GM21529 (cell line): ENCODE measurements around the gene CDC42EP4.
"Not testable (repeated sequence)": the region's sequence is repeated elsewhere in the genome, so short reads cannot be mapped to it uniquely, and the experiment has no call there.

ENCODE experiments used
- ATAC-seq: cut with Tn5 transposase; IDR thresholded peaks from one replicate; pipeline ENCODE4 v1.9.1; 2021; ENCODE audit not compliant: unreplicated experiment

Gene CDC42EP4

DNA sequence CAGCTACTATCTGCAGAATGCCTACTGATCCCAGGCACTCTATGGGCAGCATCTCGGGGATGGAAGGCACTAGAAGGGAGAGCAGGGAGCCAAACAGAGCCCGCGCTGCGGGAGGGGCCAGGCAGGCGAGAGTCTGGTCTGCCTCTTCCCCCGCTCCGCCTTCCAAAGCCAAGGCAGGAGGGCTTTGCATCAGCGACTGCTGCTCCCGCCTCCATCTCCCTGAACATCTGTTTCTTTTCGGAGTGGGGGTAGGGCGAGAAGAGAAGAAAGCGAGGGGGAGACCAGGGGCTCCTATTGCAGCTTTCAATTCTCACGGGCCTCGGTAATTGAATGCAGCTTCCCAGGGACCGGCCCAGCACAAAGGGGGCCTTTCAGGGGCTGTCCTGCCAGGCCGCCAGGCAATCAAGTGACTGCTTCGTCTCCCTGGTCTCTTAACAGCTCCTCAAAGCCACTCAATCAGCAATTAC lies 31.4 kb upstream of the CDC42EP4 start:
- ATAC-seq = no peak

DNA sequence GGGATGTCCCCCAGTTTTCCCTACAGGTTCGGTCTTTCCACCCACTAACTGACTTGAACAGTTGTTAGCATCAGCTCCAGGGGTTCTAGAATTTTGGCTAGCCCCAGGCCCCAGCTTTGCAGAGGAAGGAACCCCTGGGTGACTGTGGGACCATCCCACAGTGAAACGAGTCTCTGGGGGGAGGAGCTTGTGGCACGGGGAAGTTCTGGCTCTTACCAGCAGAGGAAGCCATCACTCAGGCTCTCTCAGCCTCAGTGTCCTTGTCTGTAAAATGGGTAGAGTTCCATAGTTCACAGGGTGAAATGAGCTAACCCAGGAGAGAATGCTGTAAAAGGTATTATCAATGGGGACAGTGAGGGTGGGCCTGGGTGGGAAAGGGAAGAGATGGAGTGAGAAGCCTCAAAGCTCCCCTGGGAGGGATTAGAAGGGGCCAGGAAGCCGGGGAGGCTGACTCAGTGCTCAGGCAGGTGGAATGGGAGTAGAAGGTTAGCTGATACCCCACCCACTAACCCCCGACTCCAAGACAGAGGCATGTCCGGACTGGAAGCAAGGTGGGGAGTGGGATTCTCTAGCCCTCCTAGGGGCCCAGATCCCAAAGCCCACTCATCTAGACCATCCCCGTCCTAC lies 30.9 kb upstream of the CDC42EP4 start:
- ATAC-seq = no peak

DNA sequence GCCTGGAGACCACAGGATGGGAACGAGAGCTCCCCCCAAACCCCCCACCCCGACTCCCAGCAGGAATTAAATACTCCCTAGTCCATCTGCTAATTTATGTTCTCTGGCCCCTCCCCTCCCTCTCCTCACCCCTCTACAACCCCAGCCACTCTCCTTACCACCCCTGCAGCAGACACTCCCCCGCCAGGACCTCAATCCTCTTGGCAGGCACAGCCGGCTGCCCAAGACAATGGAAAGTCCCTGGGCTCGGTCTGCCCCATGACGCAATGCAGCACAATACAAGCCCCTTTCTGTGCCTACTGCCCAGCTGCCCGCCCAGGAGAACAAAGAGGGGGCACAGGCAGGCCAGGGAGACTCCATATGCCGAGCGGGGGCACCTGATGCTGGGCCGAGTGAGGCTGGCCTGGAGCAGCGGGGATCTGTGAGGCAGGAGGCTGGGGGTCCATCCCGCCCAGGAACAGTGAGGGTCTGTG lies 30.3 kb upstream of the CDC42EP4 start:
- no peak for ATAC-seq

DNA sequence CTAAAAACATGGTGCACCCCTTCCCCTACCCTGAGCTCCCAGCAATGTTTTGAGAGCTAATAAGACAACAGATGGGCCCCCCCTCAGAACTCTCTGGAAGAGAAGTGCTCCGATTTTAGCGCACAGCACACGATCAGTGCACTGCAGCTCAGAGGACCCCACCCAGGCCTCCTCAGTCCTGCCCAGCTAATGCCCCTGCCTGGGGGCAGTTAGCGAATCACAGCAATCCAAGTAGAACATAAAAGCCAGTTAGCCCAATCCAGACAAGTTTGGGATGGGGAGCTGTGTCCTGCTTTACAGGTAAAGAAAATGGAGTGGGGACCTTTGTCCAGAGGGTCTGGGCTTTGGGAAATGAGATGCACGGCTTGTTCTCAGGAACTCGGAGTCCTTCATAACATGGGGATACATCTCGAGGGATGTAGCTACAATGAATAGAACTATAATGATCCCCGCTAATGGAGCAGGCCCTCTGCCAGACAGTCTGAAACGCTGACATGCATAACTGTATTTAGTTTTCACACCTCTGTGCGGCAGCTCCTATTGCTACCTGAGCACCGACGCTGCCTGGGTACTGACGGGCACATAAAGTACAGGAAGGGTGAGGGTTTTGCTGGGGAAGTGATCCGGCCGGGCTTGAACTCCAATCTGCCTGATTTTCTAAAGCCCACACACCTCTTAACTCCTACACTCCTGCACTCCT lies 29.7 kb upstream of the CDC42EP4 start:
- ATAC-seq = no peak

DNA sequence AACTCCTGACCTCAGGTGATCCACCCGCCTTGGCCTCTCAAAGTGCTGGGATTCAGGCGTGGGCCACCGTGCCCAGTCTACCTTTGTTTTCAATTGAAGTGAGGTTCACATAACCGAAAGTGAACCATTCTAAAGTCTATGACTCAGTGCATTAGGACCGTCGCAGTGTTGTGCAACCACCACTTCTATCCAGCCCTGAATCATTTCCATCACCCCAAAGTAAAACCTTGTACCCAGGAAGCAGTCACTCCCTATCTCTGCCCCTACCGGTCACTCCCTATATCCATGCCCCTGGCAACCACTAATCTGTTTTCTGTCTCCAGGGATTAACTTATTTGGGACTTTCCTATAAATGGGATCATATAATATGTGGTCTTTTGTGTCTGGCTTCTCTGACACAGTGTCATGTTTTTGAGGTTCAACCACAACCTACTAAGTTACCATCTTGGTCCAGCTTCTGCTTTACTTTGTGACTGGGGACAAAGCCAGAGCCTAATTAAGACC lies 28.3 kb upstream of the CDC42EP4 start:
- no peak for ATAC-seq

DNA sequence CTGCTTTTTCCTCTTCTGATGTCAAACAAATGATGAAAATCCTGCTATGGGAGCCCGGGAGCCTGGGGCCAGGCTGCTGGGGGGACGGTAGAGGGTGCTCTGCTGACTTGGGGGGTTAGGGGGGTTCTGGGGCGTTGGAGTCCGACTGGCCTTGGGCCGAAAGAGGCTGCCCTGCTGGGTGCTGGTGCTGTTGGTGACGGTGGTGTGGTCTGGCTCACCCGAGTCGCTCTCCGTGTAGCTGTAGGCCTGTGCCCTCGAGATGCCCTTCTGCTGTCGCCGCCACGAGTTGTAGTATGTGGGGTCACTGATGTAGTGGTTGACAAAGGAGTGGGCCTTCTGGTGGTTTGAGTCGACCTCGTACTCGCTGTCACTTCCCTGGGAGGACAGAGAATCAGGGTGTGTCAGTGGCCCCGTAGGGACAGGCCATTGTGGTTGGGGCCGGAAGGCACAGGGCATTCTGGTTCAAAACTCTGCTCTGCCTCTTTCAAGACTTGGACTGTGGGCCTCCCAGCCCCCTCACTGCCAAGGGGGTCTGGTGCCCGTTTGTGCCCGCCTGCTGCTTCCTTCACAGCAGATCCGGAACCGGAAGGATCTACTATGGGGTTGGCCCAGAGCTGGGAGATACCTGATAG lies 26.9 kb upstream of the CDC42EP4 start:
- no peak for ATAC-seq

DNA sequence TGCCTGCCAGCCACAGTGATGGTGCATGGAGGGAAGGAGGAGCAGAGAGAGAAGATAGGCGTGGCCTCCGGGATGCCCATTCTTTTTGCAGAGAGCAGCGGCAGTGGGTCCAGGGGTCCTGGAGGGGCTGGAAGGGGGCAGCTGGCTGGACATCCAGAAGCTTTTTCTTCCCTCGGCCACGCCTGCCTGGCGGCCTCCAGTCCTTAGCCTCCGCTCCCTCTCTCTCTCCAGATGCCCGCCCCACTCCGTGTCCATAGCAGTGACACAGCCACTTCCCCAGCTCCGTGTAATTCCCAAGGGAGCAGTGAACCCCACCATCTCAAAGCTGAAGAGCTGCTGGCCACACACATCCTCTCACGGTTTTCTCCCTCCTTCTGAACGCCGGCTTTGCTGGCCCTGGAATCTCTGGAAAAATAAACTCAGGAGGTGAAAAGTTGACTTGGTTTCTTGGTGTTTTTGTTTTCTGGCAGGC lies 26.3 kb upstream of the CDC42EP4 start:
- no peak for ATAC-seq

DNA sequence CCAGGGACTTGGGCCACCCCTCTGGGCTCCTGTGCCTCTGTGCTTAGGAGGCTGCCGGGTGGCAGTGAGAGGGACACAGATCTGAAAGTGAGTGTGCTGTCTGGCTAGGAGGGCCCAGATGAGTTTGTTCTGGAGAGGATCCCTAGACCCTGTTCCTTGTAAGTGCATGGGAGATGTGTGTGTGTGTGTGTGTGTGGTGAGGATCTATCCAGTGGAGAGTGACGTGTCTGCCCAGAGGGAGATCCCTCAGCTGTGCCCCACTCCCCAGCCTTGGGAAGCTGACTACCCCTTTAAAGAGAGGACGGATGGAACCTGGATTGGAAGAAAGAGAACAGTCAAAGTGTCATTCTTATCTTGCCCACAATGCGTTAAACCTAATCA lies 25.5 kb upstream of the CDC42EP4 start:
- ATAC-seq = no peak

DNA sequence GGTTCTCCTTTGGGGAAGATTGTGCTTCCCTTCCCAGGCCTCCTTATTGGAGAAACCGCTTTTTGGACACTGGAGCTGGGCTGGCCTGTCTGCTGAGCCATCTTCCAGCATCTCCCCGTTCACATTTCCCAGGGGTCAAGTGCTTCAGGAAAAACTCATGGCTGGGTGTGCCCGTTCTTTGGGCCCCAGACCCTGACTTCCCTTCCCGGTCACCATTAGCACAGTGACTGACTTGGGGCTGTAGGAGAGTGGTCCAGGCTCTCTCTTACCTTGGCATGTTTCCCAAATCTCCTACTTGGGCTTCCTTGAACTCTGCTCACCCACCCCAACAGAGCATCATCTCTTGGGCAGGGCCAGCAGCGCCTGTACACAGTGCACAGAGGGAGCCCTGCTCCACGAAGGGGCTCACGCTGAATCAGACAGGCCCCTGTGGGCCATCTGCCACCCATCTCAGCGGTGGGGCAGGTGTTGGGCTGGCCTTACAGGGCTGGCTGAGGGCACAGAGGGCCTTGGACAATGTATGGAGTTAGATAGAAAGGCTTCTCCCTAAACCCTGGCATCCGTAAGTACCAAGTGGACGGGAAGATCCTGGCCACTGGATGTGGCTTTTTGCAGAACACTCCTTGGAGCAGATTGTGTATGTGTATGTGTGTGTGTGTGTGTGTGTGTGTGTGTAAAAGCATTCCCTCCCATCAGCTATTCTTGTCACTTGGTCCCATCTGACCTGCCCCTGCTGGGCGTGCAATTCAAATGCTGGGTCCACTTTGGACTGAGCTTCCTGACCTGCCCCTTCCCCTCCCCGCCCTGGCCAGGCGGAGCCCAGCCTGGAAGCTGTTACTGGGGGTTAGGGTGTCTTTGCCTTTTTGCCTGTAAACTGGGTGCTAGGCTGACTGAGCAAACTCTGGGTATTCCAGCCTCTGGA lies 24.9 kb upstream of the CDC42EP4 start:
- no peak for ATAC-seq

DNA sequence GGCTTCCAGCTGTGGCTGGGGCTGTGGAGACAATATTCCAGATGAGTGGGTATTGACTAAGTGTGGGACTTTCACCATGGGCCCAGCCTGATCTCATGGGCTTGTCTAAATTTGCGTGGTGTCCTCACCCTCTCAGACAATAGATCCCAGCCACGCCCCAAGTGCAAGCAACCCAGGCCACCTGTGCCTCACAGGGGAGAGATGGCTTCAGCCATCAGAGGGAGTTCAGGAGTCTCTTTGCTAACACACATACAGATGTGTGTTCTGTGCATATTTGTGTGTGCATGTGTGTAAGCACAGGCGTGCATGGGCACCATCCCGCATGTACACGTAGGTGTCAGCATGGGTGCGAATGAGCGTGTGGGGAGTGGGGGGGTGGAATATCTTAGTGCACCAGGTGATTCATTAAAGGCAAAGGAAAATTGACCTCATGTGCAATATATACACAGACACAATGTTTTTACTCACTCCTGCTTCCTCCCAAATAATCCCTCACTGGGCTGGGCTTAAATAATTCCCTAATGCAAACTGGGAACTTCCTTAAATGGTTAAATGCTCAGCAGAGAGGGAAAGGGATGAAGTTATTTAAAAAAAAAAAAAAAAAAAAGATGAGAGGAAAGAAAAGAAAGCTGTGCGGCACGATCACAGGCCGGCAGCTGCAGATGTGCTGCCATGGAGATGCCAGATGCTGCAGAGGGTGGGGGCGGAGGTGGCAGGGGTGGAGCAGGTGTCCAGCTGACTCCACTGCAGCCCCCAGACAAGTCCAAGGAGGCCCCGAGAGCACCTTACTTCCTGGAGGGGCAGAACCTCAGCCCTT lies 24.0 kb upstream of the CDC42EP4 start:
- ATAC-seq = no peak

DNA sequence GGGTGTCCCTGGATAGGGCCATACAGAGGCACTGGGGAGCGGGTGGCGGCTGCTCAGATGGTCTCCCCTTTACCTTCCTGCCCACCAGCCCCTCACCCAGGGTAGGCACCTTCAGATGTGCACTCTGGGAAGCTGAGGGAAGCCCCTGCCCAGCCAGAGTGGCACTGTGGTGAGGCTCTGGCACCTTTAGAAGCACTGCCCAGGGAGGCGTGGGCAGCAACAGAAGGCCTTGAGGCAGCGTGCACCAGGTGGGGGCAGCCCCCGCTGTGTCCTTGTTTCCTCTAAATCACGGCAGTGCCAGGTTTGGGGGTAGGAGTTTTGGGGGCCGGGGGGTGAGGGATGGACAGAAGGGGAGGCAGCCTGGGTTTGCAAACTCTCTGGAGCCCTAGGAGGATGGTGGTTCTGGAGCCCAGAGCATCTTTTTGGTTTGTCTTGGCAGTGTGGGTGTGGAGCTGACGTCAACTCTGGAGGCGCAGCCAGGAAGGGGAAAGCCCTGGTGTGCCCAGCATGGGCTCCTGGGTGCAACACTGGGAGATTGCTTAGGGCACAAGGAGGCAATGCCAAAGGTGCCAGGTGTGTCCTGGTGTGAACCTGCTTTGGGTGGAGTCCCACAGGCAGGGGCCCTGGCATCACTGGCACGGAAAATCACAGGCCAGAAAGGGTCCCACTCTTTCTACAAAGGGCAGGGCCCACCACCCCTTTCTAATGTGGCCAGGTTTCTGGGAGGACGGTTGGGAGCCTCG lies 23.1 kb upstream of the CDC42EP4 start:
- no peak for ATAC-seq

DNA sequence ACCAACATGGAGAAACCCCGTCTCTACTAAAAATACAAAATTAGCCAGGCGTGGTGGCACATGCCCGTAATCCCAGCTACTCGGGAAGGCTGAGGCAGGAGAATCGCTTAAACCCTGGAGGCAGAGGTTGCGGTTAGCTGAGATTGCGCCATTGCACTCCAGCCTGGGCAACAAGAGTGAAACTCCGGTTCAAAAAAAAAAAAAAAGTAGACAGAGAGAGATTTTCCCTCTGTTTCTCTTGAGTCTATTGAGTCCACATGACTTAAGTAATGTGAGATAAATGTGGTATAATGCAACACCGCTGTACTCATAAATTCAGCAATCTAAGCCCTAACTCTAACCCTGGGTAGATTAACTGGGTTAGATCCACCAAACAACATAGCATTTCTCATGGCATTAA lies 21.6 kb upstream of the CDC42EP4 start:
- ATAC-seq = not testable (repeated sequence)

DNA sequence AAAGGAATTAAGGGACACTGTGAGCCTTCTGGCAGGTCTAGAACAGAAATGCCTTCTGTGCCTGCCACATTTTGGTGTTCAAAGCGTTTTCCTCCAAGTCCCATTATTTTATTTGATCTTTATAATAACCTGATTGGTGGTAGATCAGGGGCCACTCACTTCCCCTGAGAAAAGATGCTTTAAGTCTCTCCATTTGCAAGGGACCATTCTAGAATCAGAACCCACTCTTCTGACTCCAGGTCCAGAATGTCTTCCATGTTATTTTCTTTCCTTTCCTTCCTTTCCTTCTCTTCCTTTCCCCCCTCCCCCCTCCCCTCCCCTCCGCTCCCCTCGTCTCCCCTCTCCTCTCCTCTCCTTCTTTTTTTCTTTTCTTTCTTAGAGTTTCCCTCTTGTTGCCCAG lies 19.3 kb upstream of the CDC42EP4 start:
- no peak for ATAC-seq

DNA sequence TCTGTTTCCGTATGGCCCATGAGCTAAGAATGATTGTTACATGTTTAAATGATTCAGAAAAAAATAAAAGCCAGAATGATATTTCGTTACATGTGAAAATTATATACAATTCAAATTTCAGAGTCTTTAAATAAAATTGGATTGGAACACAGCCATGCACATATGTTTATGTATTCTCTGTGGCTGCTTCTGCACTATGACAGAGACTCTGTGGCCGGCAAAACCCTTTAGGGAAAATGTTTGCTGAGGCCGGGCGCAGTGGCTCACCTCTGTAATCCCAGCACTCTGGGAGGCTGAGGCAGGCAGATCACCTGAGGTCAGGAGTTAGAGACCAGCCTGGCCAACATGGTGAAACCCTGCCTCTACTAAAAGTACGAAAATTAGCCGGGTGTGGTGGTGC lies 15.9 kb upstream of the CDC42EP4 start:
- no peak for ATAC-seq

DNA sequence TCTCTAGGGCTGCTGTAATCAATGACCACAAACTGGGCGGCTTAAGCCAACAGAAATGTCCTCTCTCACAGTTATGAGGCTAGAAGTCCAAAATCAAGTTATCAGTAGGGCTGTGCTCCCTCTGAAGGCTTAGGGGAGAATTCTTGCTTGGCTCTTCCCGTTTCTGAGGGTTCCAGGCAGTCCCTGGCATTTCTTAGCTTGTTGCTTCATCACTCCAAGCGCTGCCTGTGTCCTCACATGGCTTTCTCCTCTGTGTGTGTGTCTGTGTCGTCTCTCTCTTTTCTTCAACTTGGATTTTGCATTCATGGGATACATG lies 13.7 kb upstream of the CDC42EP4 start:
- no peak for ATAC-seq

DNA sequence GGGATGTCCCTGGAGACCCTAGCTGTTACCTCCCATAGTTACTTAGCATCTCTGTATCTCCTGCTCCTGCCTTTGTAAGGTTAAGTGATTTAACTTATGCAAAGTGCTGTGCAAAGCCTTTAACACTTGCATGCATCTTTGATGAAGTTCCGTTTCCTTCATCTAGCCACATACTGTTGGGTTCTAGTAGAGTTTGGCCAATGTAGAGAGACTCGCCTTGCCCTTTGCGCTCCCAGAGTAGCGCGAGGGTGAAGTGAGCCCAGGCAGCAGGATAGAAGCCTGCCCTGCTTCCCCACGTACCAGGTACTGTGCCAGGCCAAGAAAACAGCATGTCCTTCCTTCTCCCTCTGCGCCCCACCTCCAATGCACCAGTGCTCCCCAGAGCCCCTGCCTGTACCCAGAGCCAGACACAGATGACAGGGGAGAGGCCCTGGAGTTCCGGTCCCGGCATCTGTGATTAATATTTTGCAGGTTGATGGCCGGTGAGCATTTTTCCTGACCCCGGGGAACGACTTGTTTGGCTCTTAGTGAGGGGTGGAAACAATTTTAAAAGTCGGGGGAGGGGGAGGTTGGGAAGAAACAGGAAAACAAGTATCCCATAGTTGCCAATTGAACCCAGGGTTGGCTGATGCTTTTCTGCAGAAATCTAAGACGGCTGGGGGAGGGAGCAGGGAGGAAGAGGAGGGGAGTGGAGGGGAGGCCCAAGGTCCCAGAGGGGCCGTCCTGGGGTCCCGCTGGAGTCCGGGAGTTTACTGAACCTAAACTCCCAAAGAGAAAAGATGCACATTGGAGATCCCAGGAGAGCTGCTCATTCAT lies 13.1 kb upstream of the CDC42EP4 start:
- ATAC-seq = no peak

DNA sequence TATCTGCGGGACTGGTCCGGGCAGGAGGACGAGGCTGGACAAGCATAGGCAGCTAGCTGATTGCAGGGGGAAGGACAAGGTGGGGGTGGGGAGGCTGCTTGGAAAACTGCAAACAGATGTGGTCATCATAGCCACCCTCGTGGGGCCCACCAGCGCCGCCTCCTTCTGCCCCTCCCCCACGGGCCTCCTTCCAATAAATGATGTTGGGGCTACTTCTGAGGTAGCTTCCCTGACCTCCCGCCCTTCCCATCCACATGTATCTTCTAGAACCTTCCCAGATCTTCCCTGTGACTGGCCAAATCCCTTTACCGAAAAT lies 12.3 kb upstream of the CDC42EP4 start:
- no peak for ATAC-seq

DNA sequence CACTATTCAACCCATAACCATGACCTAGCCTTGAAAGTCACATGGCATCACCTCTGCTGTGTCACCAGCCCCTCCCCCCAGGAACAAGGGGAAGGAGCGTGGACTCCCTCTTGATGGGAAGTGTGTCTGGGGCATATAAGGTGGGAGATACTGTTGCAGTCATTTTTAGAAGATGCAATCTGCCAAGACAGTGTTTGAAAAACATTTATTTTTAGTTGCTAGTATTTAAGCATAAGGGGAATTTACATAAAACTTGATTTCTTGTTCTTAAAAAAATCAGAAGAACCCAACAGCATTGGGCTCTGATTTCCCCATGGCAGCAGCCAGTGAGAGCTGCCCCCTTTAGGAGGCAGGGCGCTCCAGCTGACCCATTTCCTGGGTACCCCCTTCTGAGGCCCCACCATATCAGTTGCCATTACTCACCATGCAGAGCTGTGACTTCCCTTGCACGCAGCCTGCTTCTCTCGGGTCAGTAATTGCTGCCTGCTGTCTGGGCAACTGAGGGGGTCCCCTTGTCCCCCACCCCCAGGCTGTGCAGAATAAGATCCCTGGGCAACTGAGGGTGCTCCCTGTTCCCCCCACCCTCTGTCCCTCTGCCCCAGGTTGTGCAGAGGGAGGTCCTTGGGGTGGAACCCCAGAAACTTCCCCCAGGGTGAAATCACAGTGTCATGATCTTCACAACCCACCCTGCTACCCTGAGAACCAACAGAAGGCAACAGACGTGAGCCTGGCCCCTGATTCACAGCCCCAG lies 11.8 kb upstream of the CDC42EP4 start:
- ATAC-seq = no peak
